ENCODE data around the gene CTSW.

- TF ChIP-seq EZH2 (IDR thresholded peaks at IDR 0.05) = no peak
- TF ChIP-seq POLR2AphosphoS5 (IDR thresholded peaks at IDR 0.05; ENCODE audit: borderline replicate concordance, low read depth, low read length) = no peak
- TF ChIP-seq FOXP2 (optimal IDR thresholded peaks at IDR 0.05; ENCODE audit: control extremely low read depth, extremely low read length, insufficient read depth) = no peak
These were observed 31.9 kb upstream of the CTSW start for GRCh38 chr11:65847746-65848145.
